Panc1 (cell line): ENCODE measurements around the gene SLC6A1. TPM values are rescaled to one million over a fixed set of nuclear protein-coding genes. Genes with fewer than 3 reads are reported as not detected.

ENCODE experiments used
- ATAC-seq: fragments of 200-7000 bp; cut with Tn5 transposase; 2 replicates; pipeline ENCODE4 v1.9.1; 2020; ENCODE audit warnings: mild to moderate bottlenecking, moderate library complexity
- BruUV-seq: library from RNA; stranded (reverse); fragments of 400-500 nt; replicated peaks from 2 replicates; lab custom pipeline; 2021; lab: Mats Ljungman, UMichigan
- CTCF ChIA-PET: fragments of 300-600 bp; sonication (Branson Sonifier 250); formaldehyde crosslinking; loops from one replicate; lab custom pipeline; 2022; ENCODE audit warnings: antibody characterized with exemption; lab: Charles Lee
- POLR2A ChIA-PET: fragments of 300-600 bp; sonication (Branson Sonifier 250); formaldehyde crosslinking; loops from one replicate; lab custom pipeline; 2022; ENCODE audit warnings: antibody characterized with exemption; lab: Charles Lee
- DNase-seq: peaks from one replicate; pipeline ENCODE4 v3.0.0-alpha.2; 2010; ENCODE audit warnings: low read depth, low spot score
- H3K27ac ChIP-seq: 2 replicates; pipeline ENCODE4 v1.5.1; 2011; ENCODE audit warnings: mild to moderate bottlenecking, low read length, inconsistent platforms
- H3K27me3 ChIP-seq: fragments of 200-500 bp; sonication (Bioruptor generic); 2 replicates; pipeline ENCODE4 v1.6.0; 2014; ENCODE audit warnings: low read length, inconsistent platforms; ENCODE audit not compliant: control insufficient read depth, insufficient read depth
- H3K36me3 ChIP-seq: fragments of 200-500 bp; sonication (Bioruptor generic); 2 replicates; pipeline ENCODE4 v1.5.1; 2014; ENCODE audit warnings: inconsistent platforms, mild to moderate bottlenecking, low read length, moderate library complexity; ENCODE audit not compliant: control insufficient read depth, insufficient read depth
- H3K4me1 ChIP-seq: 2 replicates; pipeline ENCODE4 v1.5.1; 2011; ENCODE audit warnings: inconsistent platforms, mild to moderate bottlenecking, low read length, moderate library complexity; ENCODE audit not compliant: control insufficient read depth, insufficient read depth
- H3K4me3 ChIP-seq, 2 experiments: 2 replicates each; pipeline ENCODE4 v1.5.1; 2011 to 2012; ENCODE audit warnings: low read depth in 2 of 2, low read length in 2 of 2, mild to moderate bottlenecking in 2 of 2, inconsistent platforms in 1 of 2, moderate library complexity in 1 of 2
- H3K9me3 ChIP-seq: fragments of 200-500 bp; sonication (Bioruptor generic); 2 replicates; pipeline ENCODE4 v1.5.1; 2014; ENCODE audit warnings: low read depth, mild to moderate bottlenecking, inconsistent platforms, low read length, moderate library complexity; ENCODE audit not compliant: control insufficient read depth, insufficient read depth
- POLR2AphosphoS5 ChIP-seq: IDR thresholded peaks from 2 replicates; pipeline ENCODE4 v1.6.1; 2012; ENCODE audit warnings: mild to moderate bottlenecking, low read depth, low read length, moderate library complexity
- SIN3A ChIP-seq: IDR thresholded peaks from 2 replicates; pipeline ENCODE4 v1.6.1; 2012; ENCODE audit warnings: low read depth, mild to moderate bottlenecking, low read length, moderate library complexity, borderline replicate concordance; ENCODE audit not compliant: insufficient read depth
- TCF7L2 ChIP-seq: IDR thresholded peaks from 2 replicates; pipeline ENCODE4 v1.6.1; 2011; ENCODE audit warnings: mild to moderate bottlenecking, low read depth, low read length, inconsistent platforms
- in situ Hi-C: cut with HindIII; loops from 2 replicates; pipeline ENCODE4 v1.10.0; 2016; ENCODE audit warnings: low sequenced_read_pairs, low pct_unique_long_range_greater_than_20kb
- intact Hi-C: fragments of 100-400 bp; cut with micrococcal nuclease; formaldehyde crosslinking; loops from one replicate; pipeline ENCODE4 v1.10.0; 2022; ENCODE audit not compliant: unreplicated experiment
- total RNA-seq: library from RNA; stranded (reverse); gene quantifications from one replicate; pipeline ENCODE4 v1.2.1, GENCODE V29; 2021; ENCODE audit not compliant: unreplicated experiment
- TF ChIP-seq, protein P1 (sequence below), 2 experiments: IDR thresholded peaks; 2 replicates each; pipeline ENCODE4 v1.6.1; 2011 to 2012; ENCODE audit warnings: low read depth in 2 of 2, control low read depth in 1 of 2, low read length in 1 of 2, mild to moderate bottlenecking in 1 of 2, moderate library complexity in 1 of 2; ENCODE audit not compliant: insufficient read depth in 1 of 2
- TF ChIP-seq, protein P2 (sequence below): fragments of 450-650 bp; IDR thresholded peaks from 2 replicates; pipeline ENCODE4 v1.5.1; 2017; ENCODE audit warnings: mild to moderate bottlenecking

Gene SLC6A1
- total RNA-seq, 1 experiment from 2014 or later = not detected

DNA sequence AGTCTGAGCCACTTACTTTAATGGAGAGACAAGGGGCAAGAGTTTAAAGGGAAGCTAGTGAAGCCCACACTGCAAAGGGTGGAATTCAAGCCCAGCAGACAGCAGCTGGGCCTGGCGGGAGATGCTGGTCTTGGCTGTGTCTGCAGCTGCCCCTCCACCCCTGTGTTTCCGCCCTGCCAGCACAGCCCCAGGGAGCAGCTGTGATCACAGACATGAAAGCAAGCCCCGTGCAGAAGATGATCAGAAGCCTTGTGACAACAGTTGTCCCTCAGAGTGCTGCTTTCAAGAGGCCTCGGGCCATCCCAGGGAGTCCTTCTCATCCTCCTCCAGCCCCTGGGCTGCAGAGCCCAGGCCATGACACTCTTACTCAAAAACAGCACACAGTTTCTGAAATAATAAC, 24.1 kb upstream of the SLC6A1 start:
- no peaks in the 10 kb centered on the region for H3K36me3 ChIP-seq
- no peaks in the 10 kb centered on the region for H3K9me3 ChIP-seq
- intact Hi-C loops = no loop called here
- peaks cover 6% of the 10 kb centered on the region; the same call in 1 of the 2 replicates for H3K27me3 ChIP-seq
- ChIA-PET CTCF (no interaction called here), POLR2A (interaction anchor here (0.6 kb wide), 1 partner anchor 358 kb away, joined by 3 read pairs; no protein-coding TSS in a partner anchor)
- no peak for ATAC-seq
- TF ChIP-seq, protein P1, sequence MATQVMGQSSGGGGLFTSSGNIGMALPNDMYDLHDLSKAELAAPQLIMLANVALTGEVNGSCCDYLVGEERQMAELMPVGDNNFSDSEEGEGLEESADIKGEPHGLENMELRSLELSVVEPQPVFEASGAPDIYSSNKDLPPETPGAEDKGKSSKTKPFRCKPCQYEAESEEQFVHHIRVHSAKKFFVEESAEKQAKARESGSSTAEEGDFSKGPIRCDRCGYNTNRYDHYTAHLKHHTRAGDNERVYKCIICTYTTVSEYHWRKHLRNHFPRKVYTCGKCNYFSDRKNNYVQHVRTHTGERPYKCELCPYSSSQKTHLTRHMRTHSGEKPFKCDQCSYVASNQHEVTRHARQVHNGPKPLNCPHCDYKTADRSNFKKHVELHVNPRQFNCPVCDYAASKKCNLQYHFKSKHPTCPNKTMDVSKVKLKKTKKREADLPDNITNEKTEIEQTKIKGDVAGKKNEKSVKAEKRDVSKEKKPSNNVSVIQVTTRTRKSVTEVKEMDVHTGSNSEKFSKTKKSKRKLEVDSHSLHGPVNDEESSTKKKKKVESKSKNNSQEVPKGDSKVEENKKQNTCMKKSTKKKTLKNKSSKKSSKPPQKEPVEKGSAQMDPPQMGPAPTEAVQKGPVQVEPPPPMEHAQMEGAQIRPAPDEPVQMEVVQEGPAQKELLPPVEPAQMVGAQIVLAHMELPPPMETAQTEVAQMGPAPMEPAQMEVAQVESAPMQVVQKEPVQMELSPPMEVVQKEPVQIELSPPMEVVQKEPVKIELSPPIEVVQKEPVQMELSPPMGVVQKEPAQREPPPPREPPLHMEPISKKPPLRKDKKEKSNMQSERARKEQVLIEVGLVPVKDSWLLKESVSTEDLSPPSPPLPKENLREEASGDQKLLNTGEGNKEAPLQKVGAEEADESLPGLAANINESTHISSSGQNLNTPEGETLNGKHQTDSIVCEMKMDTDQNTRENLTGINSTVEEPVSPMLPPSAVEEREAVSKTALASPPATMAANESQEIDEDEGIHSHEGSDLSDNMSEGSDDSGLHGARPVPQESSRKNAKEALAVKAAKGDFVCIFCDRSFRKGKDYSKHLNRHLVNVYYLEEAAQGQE (IDR thresholded peaks at IDR 0.05; ENCODE audit: insufficient read depth in 1 of 2, low read depth in 2 of 2, low read length in 1 of 2) = no peak
- no peak for TF ChIP-seq TCF7L2
- TF ChIP-seq, protein P2, sequence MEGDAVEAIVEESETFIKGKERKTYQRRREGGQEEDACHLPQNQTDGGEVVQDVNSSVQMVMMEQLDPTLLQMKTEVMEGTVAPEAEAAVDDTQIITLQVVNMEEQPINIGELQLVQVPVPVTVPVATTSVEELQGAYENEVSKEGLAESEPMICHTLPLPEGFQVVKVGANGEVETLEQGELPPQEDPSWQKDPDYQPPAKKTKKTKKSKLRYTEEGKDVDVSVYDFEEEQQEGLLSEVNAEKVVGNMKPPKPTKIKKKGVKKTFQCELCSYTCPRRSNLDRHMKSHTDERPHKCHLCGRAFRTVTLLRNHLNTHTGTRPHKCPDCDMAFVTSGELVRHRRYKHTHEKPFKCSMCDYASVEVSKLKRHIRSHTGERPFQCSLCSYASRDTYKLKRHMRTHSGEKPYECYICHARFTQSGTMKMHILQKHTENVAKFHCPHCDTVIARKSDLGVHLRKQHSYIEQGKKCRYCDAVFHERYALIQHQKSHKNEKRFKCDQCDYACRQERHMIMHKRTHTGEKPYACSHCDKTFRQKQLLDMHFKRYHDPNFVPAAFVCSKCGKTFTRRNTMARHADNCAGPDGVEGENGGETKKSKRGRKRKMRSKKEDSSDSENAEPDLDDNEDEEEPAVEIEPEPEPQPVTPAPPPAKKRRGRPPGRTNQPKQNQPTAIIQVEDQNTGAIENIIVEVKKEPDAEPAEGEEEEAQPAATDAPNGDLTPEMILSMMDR = no peak
- TF ChIP-seq SIN3A = no peak
- TF ChIP-seq POLR2AphosphoS5 = no peak
- no peak overlapping the region for H3K4me3 ChIP-seq
- no TSS peak for BruUV-seq
- no peak for DNase-seq
- H3K4me1 ChIP-seq = no peaks in the 10 kb centered on the region
- no peak overlapping the region for H3K27ac ChIP-seq
- in situ Hi-C loops = no loop called here

DNA sequence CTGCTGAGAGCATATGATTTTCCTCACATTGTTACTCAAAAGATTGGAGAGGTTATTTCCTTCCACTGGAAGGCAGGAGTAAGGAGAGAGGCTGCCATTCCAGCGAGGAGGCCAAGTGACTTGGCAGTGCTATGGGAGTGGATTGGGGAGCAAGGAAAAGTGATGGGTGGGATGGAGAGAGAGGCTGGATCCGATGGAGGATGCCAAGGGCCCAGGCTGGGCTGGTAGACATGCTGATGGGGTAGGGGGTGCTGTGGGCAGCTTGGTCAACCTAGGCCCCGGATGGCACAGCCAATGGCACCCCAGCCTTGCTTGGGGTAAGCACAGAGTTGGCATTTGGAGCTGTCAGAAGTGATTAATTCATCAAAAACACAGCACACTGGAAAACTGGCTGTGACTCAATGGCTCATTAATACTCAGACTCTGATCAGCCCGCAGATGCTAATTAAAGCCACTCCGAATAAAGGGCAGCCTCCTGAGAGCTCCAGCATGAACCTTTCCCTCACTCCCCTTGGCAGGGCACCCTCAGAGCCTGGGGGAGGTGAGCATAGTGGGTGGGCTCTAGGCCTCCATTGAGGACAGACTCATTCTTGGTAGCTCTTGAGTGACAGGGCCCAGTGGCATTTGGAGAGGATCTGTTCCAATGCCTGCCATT, 22.1 kb upstream of the SLC6A1 start:
- ATAC-seq = no peak
- no TSS peak for BruUV-seq
- no peaks in the 10 kb centered on the region for H3K27me3 ChIP-seq
- no peak overlapping the region for H3K27ac ChIP-seq
- POLR2A ChIA-PET = no interaction called here
- intact Hi-C loops (no loop called here), in situ Hi-C loops (no loop called here)
- TF ChIP-seq, protein P1 (IDR thresholded peaks at IDR 0.05; ENCODE audit: insufficient read depth in 1 of 2, low read depth in 2 of 2, low read length in 1 of 2) = no peak
- no peak for TF ChIP-seq POLR2AphosphoS5
- TF ChIP-seq, protein P2 = no peak
- no peak for TF ChIP-seq SIN3A
- no peak for TF ChIP-seq TCF7L2
- no peaks in the 10 kb centered on the region for H3K4me1 ChIP-seq
- no peak for DNase-seq
- CTCF ChIA-PET = no interaction called here
- H3K4me3 ChIP-seq = no peak overlapping the region
- H3K36me3 ChIP-seq = no peaks in the 10 kb centered on the region
- no peaks in the 10 kb centered on the region for H3K9me3 ChIP-seq
